ENCODE data around the gene PHKB. TPM values are rescaled to one million over a fixed set of nuclear protein-coding genes. Genes with fewer than 3 reads are reported as not detected.

The PHKB gene
- total and polyA plus RNA-seq, 2 donors (not counting 3 experiments of a cell fraction or from before 2014, with no cell fraction given): 30.1 to 61.0 TPM

GRCh38 chr16:47586121-47586520 lies 125.0 kb downstream of the PHKB start:
- dilution Hi-C loops (cut with MboI; ENCODE audit: extremely low pct_ligation_motif_present, low sequenced_read_pairs) (no loop called here), intact Hi-C loops (cut with micrococcal nuclease) (no loop called here)
- H2AFZ ChIP-seq (ENCODE audit: low read depth, low read length): no peak overlapping the region
- no peaks in the 10 kb centered on the region for H3K9me1 ChIP-seq (replicated peaks; ENCODE audit: control insufficient read depth, extremely low read depth, insufficient read depth, low read length)
- H3K4me2 ChIP-seq (ENCODE audit: insufficient read depth, low read length): no peak overlapping the region
- ChIA-PET POLR2A (no interaction called here), CTCF (no interaction called here)
- no peaks in the 10 kb centered on the region for H3K4me1 ChIP-seq (ENCODE audit: control insufficient read depth, extremely low read depth, insufficient read depth, low read length)
- peaks cover 2 to 4% of the 10 kb centered on the region in 2 experiments for H3K36me3 ChIP-seq (ENCODE audit: control insufficient read depth in 2 of 2, extremely low read depth in 1 of 2, insufficient read depth in 2 of 2, low read length in 2 of 2)
- H3K9me3 ChIP-seq (replicated peaks; ENCODE audit: control insufficient read depth, insufficient read depth, low read length): no peaks in the 10 kb centered on the region
- no peaks in the 10 kb centered on the region for H3K27me3 ChIP-seq (ENCODE audit: control insufficient read depth in 2 of 2, insufficient read depth in 2 of 2, low read length in 2 of 2)
- no peak for TF ChIP-seq EZH2 (IDR thresholded peaks at IDR 0.05; ENCODE audit: borderline replicate concordance, low read depth, low read length, severe bottlenecking)
- no peak for TF ChIP-seq POLR2AphosphoS5 (IDR thresholded peaks at IDR 0.05; ENCODE audit: insufficient read depth, low read depth, low read length)
- TF ChIP-seq MAX (IDR thresholded peaks at IDR 0.05; ENCODE audit: insufficient read depth, insufficient read length): no peak
- no peak for TF ChIP-seq MYC (IDR thresholded peaks at IDR 0.05; ENCODE audit: low read depth, low read length)
- no peak for TF ChIP-seq JUN (IDR thresholded peaks at IDR 0.05; ENCODE audit: borderline replicate concordance, insufficient read depth, insufficient read length, low read depth)
- no peak for TF ChIP-seq FOS (IDR thresholded peaks at IDR 0.05; ENCODE audit: borderline replicate concordance, insufficient read depth, low read length)
- TF ChIP-seq CTCF (IDR thresholded peaks at IDR 0.05; ENCODE audit: extremely low read depth in 1 of 2, insufficient read depth in 1 of 2, low read depth in 1 of 2, low read length in 2 of 2): no peak
- TF ChIP-seq POLR2A (IDR thresholded peaks at IDR 0.05; ENCODE audit: low read depth, low read length): no peak
- TF ChIP-seq GATA2 (IDR thresholded peaks at IDR 0.05; ENCODE audit: insufficient read depth, insufficient read length, low read depth, low read length): no peak
- peak; percentile 47 for FAIRE-seq
- no peak overlapping the region for H3K9ac ChIP-seq (replicated peaks; ENCODE audit: extremely low read depth, insufficient read depth, low read length)
- no peak overlapping the region for H3K27ac ChIP-seq (ENCODE audit: insufficient read depth, low read depth, low read length)
- DNase-seq (ENCODE audit: low read depth, low spot score): no peak
- no TSS peak for BruUV-seq (replicated peaks)
- H4K20me1 ChIP-seq (replicated peaks; ENCODE audit: control insufficient read depth, extremely low read depth, insufficient read depth, low read length): no peaks in the 10 kb centered on the region
- no peak overlapping the region for H3K4me3 ChIP-seq (replicated peaks in 1 of 3; ENCODE audit: insufficient read depth in 1 of 3, low read depth in 1 of 3, low read length in 3 of 3)
- no peaks in the 10 kb centered on the region for H3K79me2 ChIP-seq (ENCODE audit: control insufficient read depth, insufficient read depth, low read length)

Data from endothelial cell of umbilical vein (primary cell).